GM12878 (cell line): ENCODE measurements around the gene OLFM1. TPM values are rescaled to one million over a fixed set of nuclear protein-coding genes. Genes with fewer than 3 reads are reported as not detected.

ENCODE experiments used
- ATAC-seq: fragments of 200-7000 bp; cut with Tn5 transposase; 3 replicates; pipeline ENCODE4 v1.9.1; 2020; ENCODE audit warnings: mild to moderate bottlenecking, moderate library complexity
- BruUV-seq: library from RNA; stranded (reverse); fragments of 400-500 nt; replicated peaks from 2 replicates; lab custom pipeline; 2021; lab: Mats Ljungman, UMichigan
- CTCF ChIA-PET: fragments of 300-600 bp; sonication (Branson Sonifier 250); formaldehyde crosslinking; extraction: SDS; loops from one replicate; lab custom pipeline; 2021; ENCODE audit warnings: inconsistent platforms; lab: Yijun Ruan, JAX
- POLR2A ChIA-PET: fragments of 350-600 bp; formaldehyde crosslinking; extraction: SDS; loops from one replicate; lab custom pipeline; 2021; ENCODE audit warnings: inconsistent platforms; lab: Charles Lee
- RAD21 ChIA-PET: fragments of 300-600 bp; sonication (Branson Sonifier 250); formaldehyde crosslinking; loops from one replicate; lab custom pipeline; 2023; ENCODE audit warnings: antibody characterized with exemption; ENCODE audit not compliant: unreplicated experiment; lab: Charles Lee
- SMC1A ChIA-PET: fragments of 300-600 bp; sonication (Branson Sonifier 250); formaldehyde crosslinking; loops from one replicate; lab custom pipeline; 2023; ENCODE audit not compliant: unreplicated experiment, uncharacterized antibody; lab: Charles Lee
- DNase-seq: peaks from one replicate; pipeline ENCODE4 v3.0.0-alpha.2; 2011; ENCODE audit warnings: low read depth, low spot score
- FAIRE-seq: peaks from 3 replicates; lab custom pipeline; 2011; peaks lifted over from hg19 to GRCh38; lab: Jason Lieb, UNC
- H2AFZ ChIP-seq: 2 replicates; pipeline ENCODE4 v1.6.0; 2011; ENCODE audit warnings: low read depth, low read length, control low read depth; ENCODE audit not compliant: control insufficient read depth
- H3K27ac ChIP-seq: 2 replicates; pipeline ENCODE4 v1.5.1; 2011; ENCODE audit warnings: control low read depth; ENCODE audit not compliant: control insufficient read depth, insufficient read depth
- H3K27me3 ChIP-seq, 2 experiments: replicated peaks in 1 of 2; 2 replicates each; pipeline versions ENCODE4 v1.6.0 to v1.6.1; 2011; ENCODE audit warnings: low read length in 1 of 2; ENCODE audit not compliant: control insufficient read depth in 2 of 2, insufficient read depth in 2 of 2
- H3K36me3 ChIP-seq, 2 experiments: 2 replicates each; pipeline ENCODE4 v1.5.1; 2011; ENCODE audit warnings: low read length in 1 of 2; ENCODE audit not compliant: control insufficient read depth in 2 of 2, insufficient read depth in 2 of 2
- H3K4me1 ChIP-seq: 2 replicates; pipeline ENCODE4 v1.6.1; 2011; ENCODE audit warnings: mild to moderate bottlenecking, low read length, moderate library complexity, mixed read lengths; ENCODE audit not compliant: control insufficient read depth, insufficient read depth
- H3K4me2 ChIP-seq: 2 replicates; pipeline ENCODE4 v1.6.0; 2011; ENCODE audit warnings: control low read depth; ENCODE audit not compliant: control insufficient read depth, insufficient read depth
- H3K4me3 ChIP-seq: fragments of 200-600 bp; sonication (generic); 2 replicates; pipeline ENCODE4 v1.5.1; 2016
- H3K79me2 ChIP-seq: 2 replicates; pipeline ENCODE4 v1.6.0; 2011; ENCODE audit warnings: low read length; ENCODE audit not compliant: control insufficient read depth, insufficient read depth
- H3K9ac ChIP-seq: 2 replicates; pipeline ENCODE4 v1.8.0; 2011; ENCODE audit warnings: low read length, control low read depth, mixed read lengths; ENCODE audit not compliant: control insufficient read depth, insufficient read depth
- H3K9me3 ChIP-seq: replicated peaks from 3 replicates; pipeline ENCODE4 v1.5.1; 2011; ENCODE audit warnings: mild to moderate bottlenecking, low read length; ENCODE audit not compliant: control insufficient read depth, insufficient read depth
- H4K20me1 ChIP-seq: 2 replicates; pipeline ENCODE4 v1.6.0; 2011; ENCODE audit not compliant: control insufficient read depth, insufficient read depth
- LARP7 ChIP-seq: fragments of 450-650 bp; IDR thresholded peaks from 2 replicates; pipeline ENCODE4 v1.6.1; 2017; ENCODE audit warnings: mild to moderate bottlenecking
- MXI1 ChIP-seq: fragments of 150-350 bp; IDR thresholded peaks from 2 replicates; pipeline ENCODE4 v1.6.1; 2011; ENCODE audit warnings: low read depth, mild to moderate bottlenecking, inconsistent platforms, low read length, improper control_type of control experiment
- NFYA ChIP-seq: IDR thresholded peaks from 2 replicates; pipeline ENCODE4 v1.6.1; 2011; ENCODE audit warnings: low read depth, mild to moderate bottlenecking, low read length, improper control_type of control experiment, borderline replicate concordance
- RAD21 ChIP-seq: IDR thresholded peaks from 2 replicates; pipeline ENCODE4 v1.6.1; 2011; ENCODE audit warnings: mild to moderate bottlenecking, low read depth, low read length, moderate library complexity; ENCODE audit not compliant: insufficient read depth
- RUNX3 ChIP-seq: IDR thresholded peaks from 2 replicates; pipeline ENCODE4 v1.6.1; 2012; ENCODE audit warnings: low read length, inconsistent platforms
- SMC3 ChIP-seq: IDR thresholded peaks from 2 replicates; pipeline ENCODE4 v1.6.1; 2011; ENCODE audit warnings: low read length, improper control_type of control experiment, borderline replicate concordance
- TCF7 ChIP-seq: IDR thresholded peaks from 2 replicates; pipeline ENCODE4 v1.6.1; 2014; ENCODE audit warnings: antibody characterized with exemption, borderline replicate concordance
- WGBS: methylation state at CpG from one replicate; pipeline ENCODE4 v1.1.6; 2016; ENCODE audit warnings: low lambda C conversion rate; ENCODE audit not compliant: insufficient replicate concordance, insufficient coverage; ENCODE audit errors: missing lambda C conversion rate; 5-methylcytosine and 5-hydroxymethylcytosine counted together
- in situ Hi-C: fragments of 300-500 bp; cut with MboI; formaldehyde crosslinking; loops from 9 replicates; pipeline ENCODE4 v1.14.3; 2018; ENCODE audit warnings: mixed read lengths
- intact Hi-C: fragments of 100-400 bp; cut with micrococcal nuclease; formaldehyde crosslinking; loops from one replicate; pipeline ENCODE4 v1.14.2; 2022; ENCODE audit not compliant: unreplicated experiment
- polyA plus RNA-seq, 11 experiments: library from polyadenylated mRNA; depleted of rRNA in 4 of 11; unstranded in 6 of 11; stranded (reverse) in 5 of 11; fragments of >200 nt; fragmentation: Nextera tagmentation in 4 of 11; fragmentation: Illumina TruSeq in 1 of 11; extraction: Ambion mirVana in 4 of 11; extraction: Trizol in 1 of 11; gene quantifications; 1 replicate in 1 of 11; 2 replicates in 10 of 11; pipeline versions ENCODE4 v1.2.1 to v1.2.3, GENCODE V29; 2011 to 2016; ENCODE audit warnings: inconsistent platforms in 2 of 11, missing spikeins in 2 of 11, low read depth in 1 of 11
- total RNA-seq, 4 experiments: library from RNA; depleted of rRNA in 3 of 4; stranded (reverse); fragments of >200 nt in 3 of 4; fragmentation: Illumina TruSeq in 1 of 4; extraction: Trizol in 1 of 4; gene quantifications; 2 replicates each; pipeline versions ENCODE4 v1.2.1 to v1.2.3, GENCODE V29; 2013 to 2021

Gene OLFM1
- total and polyA plus RNA-seq, 10 of the 15 experiments (the other 5 are each of a cell fraction or from before 2014, with no cell fraction given): not detected

DNA sequence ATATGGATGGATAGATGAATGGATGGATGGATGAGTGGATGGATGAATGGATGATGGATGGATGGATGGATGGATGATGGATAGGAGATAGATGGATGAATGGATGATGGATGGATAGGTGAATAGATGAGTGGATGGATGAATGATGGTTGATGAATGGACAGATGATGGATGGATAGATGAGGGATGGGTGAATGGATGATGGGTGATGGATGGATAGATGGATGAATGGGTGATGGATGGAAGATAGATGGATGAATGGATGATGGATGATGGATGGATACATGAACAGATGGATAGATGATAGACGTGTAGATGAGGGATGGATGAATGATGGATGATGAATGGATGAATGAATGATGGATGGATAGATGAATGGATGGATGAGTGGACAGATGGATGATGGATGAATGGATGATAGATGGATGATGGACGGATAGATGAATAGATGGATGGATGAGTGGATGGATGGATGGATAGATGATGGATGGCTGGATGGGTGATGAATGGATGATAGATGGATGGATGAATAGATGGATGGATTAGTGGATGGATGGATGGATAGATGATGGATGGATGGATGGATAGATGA, 53.8 kb downstream of the OLFM1 start:
- no peaks in the 10 kb centered on the region for H3K4me1 ChIP-seq
- no peak overlapping the region for H3K4me3 ChIP-seq
- 14% methylated on average over 2 of the region's 2 CpGs for WGBS
- TF ChIP-seq RAD21 (no peak), TCF7 (no peak), RUNX3 (no peak)
- ChIA-PET CTCF (no interaction called here), POLR2A (no interaction called here), SMC1A (no interaction called here), RAD21 (no interaction called here)
- no peak overlapping the region for H2AFZ ChIP-seq
- H3K27ac ChIP-seq: no peak overlapping the region
- no TSS peak for BruUV-seq
- no peaks in the 10 kb centered on the region for H4K20me1 ChIP-seq
- no peaks in the 10 kb centered on the region for H3K79me2 ChIP-seq
- in situ Hi-C loops (no loop called here), intact Hi-C loops (no loop called here)
- no peaks in the 10 kb centered on the region for H3K9me3 ChIP-seq
- H3K36me3 ChIP-seq: no peaks in the 10 kb centered on the region
- ATAC-seq: no peak
- DNase-seq: no peak
- no peak overlapping the region for H3K4me2 ChIP-seq
- FAIRE-seq: no peak
- H3K27me3 ChIP-seq: no peaks in the 10 kb centered on the region
- no peak overlapping the region for H3K9ac ChIP-seq

DNA sequence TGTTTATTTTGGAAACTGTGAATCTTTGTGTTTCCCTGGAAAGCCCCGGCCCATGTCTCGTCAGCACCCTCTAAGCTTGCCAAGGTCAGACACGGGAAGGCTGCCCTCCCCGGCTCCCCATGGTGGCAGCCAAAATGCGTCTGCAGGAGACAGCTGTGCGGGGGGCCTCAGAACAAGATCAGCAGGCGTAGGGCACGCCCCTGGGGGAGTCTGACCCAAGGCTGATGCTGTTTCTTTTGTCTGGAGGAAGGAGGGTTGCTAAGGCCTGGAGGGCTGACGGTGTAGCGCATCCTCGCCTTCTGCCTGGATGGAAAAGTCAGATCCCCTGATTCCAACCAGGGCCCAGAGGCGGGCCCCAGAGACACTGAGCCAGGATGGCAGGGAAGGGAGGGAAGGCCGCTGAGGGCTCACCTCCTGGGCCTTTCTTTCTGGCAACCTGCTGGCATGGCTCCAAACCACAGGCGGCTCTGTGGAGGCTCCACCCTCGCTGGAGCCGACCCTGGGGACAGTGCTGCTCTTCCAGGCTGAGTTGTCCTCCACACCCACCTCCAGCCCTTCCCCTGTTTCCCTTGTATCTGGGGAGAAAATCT, 57.2 kb downstream of the OLFM1 start:
- intact Hi-C loops (no loop called here), in situ Hi-C loops (no loop called here)
- no peak overlapping the region for H3K4me3 ChIP-seq
- SMC1A ChIA-PET: no interaction called here
- no peak for DNase-seq
- H3K9me3 ChIP-seq: no peaks in the 10 kb centered on the region
- H2AFZ ChIP-seq: no peak overlapping the region
- no peak for FAIRE-seq
- ATAC-seq: no peak
- TF ChIP-seq LARP7 (no peak), MXI1 (no peak), SMC3 (no peak), NFYA (no peak)
- TF ChIP-seq, all 136 proteins: peak for 0
- no peaks in the 10 kb centered on the region for H3K36me3 ChIP-seq
- no peaks in the 10 kb centered on the region for H3K79me2 ChIP-seq
- no peak overlapping the region for H3K27ac ChIP-seq
- H3K4me1 ChIP-seq: no peaks in the 10 kb centered on the region
- POLR2A ChIA-PET: no interaction called here
- H3K9ac ChIP-seq: no peak overlapping the region
- WGBS: 33% methylated on average over 14 of the region's 16 CpGs
- H4K20me1 ChIP-seq: no peaks in the 10 kb centered on the region
- no peaks in the 10 kb centered on the region for H3K27me3 ChIP-seq
- CTCF ChIA-PET: no interaction called here
- no peak overlapping the region for H3K4me2 ChIP-seq
- BruUV-seq: no TSS peak
- RAD21 ChIA-PET: no interaction called here
